Measurements from ENCODE around the gene LNX2.

The LNX2 gene

GRCh38 chr13:27504868-27505194 is 115.5 kb downstream of the LNX2 start:
- no peak for DNase-seq (ENCODE audit: low spot score)

- no peak for DNase-seq (ENCODE audit: low spot score)
These were observed 116.0 kb downstream of the LNX2 start for GRCh38 chr13:27504128-27504867.

- no peak for DNase-seq (ENCODE audit: low spot score)
These were observed 119.4 kb downstream of the LNX2 start for GRCh38 chr13:27500806-27501534.

- no peak for DNase-seq (ENCODE audit: low spot score)
These were observed 122.6 kb downstream of the LNX2 start for GRCh38 chr13:27497563-27498230.

- no peak for DNase-seq (ENCODE audit: low spot score)
These were observed 123.6 kb downstream of the LNX2 start for GRCh38 chr13:27496536-27497273.

- DNase-seq (ENCODE audit: low spot score), result no peak
These were observed 124.3 kb downstream of the LNX2 start for GRCh38 chr13:27496006-27496405.
